GM19395 (cell line): ENCODE measurements around the gene PCDHGC4.

Source experiments
- ATAC-seq: cut with Tn5 transposase; IDR thresholded peaks from one replicate; pipeline ENCODE4 v1.9.1; 2021; ENCODE audit warnings: mild to moderate bottlenecking, moderate library complexity; ENCODE audit not compliant: unreplicated experiment

The PCDHGC4 gene

GRCh38 chr5:141511771-141512325 is 27.0 kb downstream of the PCDHGC4 start:
- no peak for ATAC-seq

GRCh38 chr5:141512390-141512910 is 27.6 kb downstream of the PCDHGC4 start:
- no peak for ATAC-seq

GRCh38 chr5:141512911-141513626 is 28.2 kb downstream of the PCDHGC4 start:
- ATAC-seq, result no peak

GRCh38 chr5:141513627-141514329 is 28.9 kb downstream of the PCDHGC4 start:
- peak; percentile 23 for ATAC-seq

- no peak for ATAC-seq
Observed at GRCh38 chr5:141514330-141515133, 29.7 kb downstream of the PCDHGC4 start.

- ATAC-seq, result no peak
Observed at GRCh38 chr5:141515141-141515540, 30.3 kb downstream of the PCDHGC4 start.

GRCh38 chr5:141515946-141516671 is 31.3 kb downstream of the PCDHGC4 start:
- no peak for ATAC-seq

- no peak for ATAC-seq
Observed at GRCh38 chr5:141516672-141517025, 31.8 kb downstream of the PCDHGC4 start.

- no peak for ATAC-seq
Observed at GRCh38 chr5:141517312-141517711, 32.5 kb downstream of the PCDHGC4 start.

- ATAC-seq, result no peak
Observed at GRCh38 chr5:141517880-141518617, 33.2 kb downstream of the PCDHGC4 start.

GRCh38 chr5:141518618-141519015 is 33.8 kb downstream of the PCDHGC4 start:
- ATAC-seq, result no peak

- ATAC-seq, result no peak
Observed at GRCh38 chr5:141519605-141520565, 35.1 kb downstream of the PCDHGC4 start.

GRCh38 chr5:141521244-141521781 is 36.5 kb downstream of the PCDHGC4 start:
- ATAC-seq, result no peak

GRCh38 chr5:141522301-141522700 is 37.5 kb downstream of the PCDHGC4 start:
- no peak for ATAC-seq

GRCh38 chr5:141523991-141524390 is 39.2 kb downstream of the PCDHGC4 start:
- no peak for ATAC-seq

GRCh38 chr5:141524604-141525597 is 40.1 kb downstream of the PCDHGC4 start:
- peak; percentile 73 for ATAC-seq

- ATAC-seq, result no peak
Observed at GRCh38 chr5:141525653-141526052, 40.8 kb downstream of the PCDHGC4 start.
